Ishikawa (cell line): ENCODE data around the gene TARBP2.

Experiments used
- CREB1 ChIP-seq: IDR thresholded peaks from 2 replicates; pipeline ENCODE4 v1.6.1; 2012; ENCODE audit warnings: low read depth
- EGR1 ChIP-seq: IDR thresholded peaks from 2 replicates; pipeline ENCODE4 v1.6.1; 2012
- REST ChIP-seq: IDR thresholded peaks from 2 replicates; pipeline ENCODE4 v1.6.1; 2012; ENCODE audit warnings: low read depth, mild to moderate bottlenecking
- TAF1 ChIP-seq: IDR thresholded peaks from 2 replicates; pipeline ENCODE4 v1.6.1; 2012; ENCODE audit warnings: low read depth, mild to moderate bottlenecking
- YY1 ChIP-seq: IDR thresholded peaks from 2 replicates; pipeline ENCODE4 v1.6.1; 2012; ENCODE audit warnings: low read depth

- TF ChIP-seq CREB1 (no peak), EGR1 (no peak), TAF1 (no peak), REST (no peak), YY1 (no peak)
These were observed 6.0 kb downstream of the TARBP2 start, which contains the start of gene NPFF for GRCh38 chr12:53506881-53507602.
